Stimulated activated CD4-positive, alpha-beta T cell treated with anti-CD3 and anti-CD28 coated beads, Interleukin-4, amount 100 ng/mL, for 24 hours (primary cell): Measurements from ENCODE around the gene RNF152.

Experiments
- DNase-seq: peaks from one replicate; pipeline ENCODE4 v3.0.0-alpha.2; 2020

The RNF152 gene

DNA sequence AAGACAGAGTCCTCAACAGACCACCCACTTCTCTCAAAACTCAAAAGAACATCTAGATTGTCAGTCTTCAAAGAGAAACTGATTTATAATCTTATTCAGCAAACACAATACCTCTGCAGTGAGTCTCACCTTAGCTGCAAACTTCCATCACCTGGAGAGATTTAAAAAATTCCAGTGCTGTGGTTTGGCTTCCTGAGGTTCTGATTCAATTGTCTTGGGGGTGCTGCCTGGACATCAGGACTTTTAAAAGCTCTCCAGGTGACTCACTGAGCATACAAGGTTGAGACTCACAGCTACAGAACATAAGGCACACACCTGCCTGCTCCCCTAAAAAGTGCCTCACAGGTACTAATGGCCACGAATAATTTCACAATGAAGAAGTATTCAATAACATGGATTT is 40.3 kb downstream of the RNF152 start:
- no peak for DNase-seq

DNA sequence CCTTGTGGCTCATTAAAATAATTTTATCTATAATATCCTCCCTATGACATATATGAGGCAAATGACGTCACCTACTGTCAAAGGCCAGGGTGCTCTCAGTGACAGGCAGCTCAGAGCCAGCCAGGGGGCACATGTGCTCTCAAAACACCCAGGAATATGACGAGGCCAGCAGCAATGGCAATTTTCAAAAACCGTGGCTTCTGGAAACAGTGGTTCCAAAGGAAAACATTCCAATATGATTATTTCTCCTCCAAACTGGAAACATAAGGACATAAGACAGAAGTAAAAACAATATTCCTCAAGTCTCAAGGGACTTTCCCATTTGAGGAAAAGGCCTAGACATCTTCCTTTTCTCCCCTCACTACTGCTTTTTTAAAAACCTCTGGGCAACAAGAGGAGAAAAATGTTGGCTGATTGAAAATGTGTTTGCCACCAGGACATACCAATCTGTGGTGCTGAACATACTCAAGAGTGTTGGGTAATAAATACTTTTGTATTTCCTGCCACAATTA is 40.8 kb downstream of the RNF152 start:
- DNase-seq: no peak

DNA sequence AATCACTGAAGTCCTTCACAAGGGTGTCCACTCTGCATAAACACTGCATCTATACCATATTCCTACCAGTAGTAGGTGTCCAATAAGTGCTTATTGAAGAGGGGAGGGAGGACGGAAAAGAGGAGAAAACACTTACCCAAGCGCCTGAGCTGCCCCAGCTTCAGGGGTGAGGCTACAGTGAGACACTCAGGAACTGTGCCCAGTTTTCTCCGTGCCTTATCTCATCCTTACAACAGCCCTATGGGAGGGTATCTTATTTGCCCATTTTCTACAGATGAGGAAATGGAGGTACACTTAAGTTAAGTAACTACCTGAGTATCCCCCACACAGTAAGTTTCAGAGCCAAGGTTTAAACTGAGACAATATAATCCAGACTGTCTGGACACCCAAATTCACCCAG is 41.5 kb downstream of the RNF152 start:
- no peak for DNase-seq

DNA sequence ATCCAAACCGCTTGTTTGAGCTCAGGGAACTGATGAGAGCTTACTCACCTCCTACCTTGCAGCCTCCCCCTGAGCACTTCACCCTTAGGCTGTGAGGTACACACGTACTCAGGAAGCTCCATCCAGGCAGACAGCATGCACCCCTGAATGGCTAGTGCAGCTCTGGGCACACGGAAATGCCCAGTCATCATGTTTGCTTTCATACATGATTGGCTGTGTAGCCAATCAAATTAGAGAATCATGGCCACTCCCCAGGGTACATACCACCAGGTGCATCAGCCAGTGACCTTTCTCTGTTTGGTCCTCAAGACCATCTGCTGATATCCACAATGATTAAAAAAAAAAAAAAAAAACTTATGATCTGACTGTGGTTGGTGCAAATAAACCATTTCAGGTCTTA is 42.1 kb downstream of the RNF152 start:
- no peak for DNase-seq

DNA sequence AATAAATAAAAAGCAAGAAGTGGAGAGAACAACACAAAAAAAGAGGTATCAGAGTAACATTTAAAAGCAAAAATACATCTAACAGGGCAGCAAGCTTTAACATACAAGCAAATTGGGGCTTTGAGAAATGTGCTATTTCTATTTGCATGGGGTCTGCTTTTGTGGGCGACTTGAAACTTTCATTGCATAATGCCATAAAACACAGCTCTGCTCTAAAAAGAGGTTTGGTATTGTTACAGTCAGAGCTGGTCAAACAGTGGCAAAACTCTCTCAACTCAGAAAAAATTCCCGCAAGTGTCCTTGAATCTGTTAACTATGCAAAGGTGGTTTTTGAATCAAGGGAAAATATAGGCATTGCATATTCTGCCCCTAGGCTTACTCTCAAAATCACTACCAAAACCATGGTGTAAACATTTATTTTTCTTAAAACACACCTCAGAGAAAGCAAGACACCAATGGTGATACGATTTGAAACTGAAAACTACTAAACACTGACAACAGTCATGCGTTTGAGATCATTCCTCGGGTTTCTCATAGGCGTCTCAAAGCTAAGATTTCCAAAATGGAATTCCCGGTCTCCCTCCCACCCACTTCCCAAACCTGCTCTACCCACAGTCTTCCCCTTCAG is 45.5 kb downstream of the RNF152 start:
- DNase-seq: no peak

DNA sequence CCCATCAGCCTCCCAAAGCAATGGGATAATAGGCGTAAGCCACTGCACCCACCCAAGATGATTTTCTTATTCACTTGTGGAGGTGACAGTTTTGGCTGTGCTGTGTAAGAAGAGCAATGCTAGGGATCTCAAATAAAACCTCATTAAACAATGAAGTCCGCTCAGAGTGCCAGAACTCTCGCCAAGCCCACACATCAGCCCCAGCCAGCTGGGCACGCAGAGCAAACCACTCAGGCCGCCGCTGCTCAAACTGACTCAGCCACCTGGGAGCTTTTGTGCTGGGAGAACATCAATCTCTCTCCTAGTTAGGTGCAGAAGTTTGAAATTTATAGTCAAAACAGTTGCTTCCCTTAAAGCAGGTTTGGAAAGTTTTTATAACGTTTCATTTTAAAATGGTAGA is 47.6 kb downstream of the RNF152 start:
- DNase-seq: no peak

DNA sequence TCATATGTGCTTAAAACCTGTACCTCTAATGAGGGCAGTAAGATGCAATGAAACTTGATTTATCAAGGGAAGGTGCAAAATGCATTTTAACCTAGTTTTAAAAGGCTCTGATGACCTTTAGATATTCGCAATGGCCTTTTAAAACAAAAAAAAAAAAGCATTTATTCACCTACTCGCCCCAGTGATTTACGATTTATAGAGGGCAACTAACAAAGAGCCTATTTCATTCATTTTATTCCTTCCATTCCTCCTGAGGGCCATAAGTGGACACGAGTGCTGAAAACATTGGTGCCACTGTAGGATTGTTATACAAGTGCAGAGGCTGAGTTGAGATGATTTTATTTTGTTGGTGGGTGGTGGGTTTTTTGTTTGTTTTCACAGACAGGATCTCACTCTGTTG is 48.1 kb downstream of the RNF152 start:
- no peak for DNase-seq

DNA sequence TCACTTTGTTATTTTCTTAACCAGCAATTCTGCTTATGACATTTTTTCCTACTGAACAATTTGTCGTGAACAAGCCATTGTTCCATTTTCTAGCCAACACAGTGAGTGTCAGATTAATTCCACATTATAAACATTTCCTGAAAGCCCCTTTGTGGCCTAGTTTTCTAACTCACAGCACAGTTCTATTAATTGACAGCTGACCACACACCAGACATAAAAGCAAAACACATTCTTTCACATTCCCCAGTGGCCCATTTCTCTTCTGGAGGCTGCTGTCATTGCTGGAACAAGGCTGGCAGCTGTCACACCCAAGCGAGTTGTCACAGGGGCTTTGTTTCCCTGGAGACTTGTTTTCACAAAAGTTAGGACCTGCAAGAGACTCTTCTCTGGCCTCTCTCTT is 50.7 kb downstream of the RNF152 start:
- DNase-seq: no peak

DNA sequence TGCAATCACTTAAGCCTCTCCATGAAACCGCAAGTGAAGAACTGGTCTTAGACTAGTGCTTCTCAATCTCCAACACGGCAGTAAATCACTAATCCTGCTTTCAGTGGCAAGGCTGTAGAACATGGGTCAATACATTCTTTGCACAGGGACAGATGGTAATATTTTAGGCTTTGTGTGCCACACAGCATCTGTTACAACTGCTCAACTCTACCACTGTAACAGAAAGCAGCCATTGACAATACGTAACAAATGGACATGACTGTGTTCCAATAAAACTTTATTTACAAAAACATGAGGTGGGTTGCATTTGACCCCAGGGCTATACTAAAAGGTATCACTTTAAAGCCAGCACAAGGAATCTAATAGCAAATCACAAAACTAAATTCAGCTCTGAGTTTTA is 51.1 kb downstream of the RNF152 start:
- DNase-seq: no peak

DNA sequence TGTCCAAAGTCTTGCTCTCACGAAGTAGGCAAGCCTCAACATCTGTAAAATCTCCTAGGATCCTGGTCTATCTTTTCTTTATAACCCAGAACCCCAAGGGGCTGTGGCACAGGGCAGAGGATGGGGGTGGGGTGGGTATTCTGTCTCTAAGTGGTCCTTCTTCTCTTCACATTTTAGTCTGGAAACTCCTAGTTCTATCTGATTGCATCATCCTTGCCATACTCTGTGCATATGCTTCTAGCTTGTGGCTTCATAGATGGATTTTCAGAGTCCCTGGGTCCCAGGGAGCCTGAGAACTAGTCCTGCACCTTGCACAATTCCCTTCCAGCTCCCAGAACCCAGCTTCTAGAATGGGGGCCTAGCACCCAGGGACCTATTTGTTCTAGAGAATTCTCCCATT is 52.5 kb downstream of the RNF152 start:
- DNase-seq: no peak

DNA sequence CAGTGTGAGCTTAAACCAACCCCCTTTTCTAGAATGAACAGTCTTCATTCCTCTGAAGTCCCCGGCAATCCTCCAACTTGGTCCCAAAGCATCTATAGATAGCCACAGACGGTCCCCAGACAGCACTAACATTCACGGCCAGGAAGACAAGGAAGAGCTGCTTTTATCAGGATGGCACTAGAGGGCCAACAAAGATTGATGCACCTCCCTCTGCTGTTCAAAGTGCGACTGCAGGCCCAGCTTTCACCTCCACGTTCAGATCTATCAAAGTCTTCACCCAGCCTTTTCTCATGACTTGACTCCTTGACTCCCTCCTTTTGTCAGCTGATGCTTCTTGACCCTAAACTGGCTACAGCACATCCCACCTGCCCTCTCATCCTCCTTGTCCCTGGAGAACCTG is 54.3 kb downstream of the RNF152 start:
- no peak for DNase-seq

DNA sequence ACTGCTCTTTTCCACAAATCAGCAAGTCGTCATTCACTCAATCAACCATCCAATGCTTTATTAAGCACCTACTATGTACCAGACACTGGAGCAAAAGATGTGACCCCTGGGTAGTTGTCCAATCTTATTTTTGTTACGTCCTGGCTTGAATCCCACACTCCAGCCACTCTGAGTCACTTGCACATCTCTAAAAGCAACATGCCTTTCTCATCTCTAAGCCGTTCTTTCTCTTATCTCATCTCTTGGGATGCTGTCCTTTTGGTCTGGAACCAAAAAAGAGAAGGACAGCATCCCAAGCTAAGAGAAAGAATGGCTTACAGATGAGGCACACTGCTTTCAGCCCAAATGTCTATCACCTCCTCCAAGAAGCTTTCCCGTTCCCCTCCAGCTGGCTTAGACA is 58.8 kb downstream of the RNF152 start:
- no peak for DNase-seq

DNA sequence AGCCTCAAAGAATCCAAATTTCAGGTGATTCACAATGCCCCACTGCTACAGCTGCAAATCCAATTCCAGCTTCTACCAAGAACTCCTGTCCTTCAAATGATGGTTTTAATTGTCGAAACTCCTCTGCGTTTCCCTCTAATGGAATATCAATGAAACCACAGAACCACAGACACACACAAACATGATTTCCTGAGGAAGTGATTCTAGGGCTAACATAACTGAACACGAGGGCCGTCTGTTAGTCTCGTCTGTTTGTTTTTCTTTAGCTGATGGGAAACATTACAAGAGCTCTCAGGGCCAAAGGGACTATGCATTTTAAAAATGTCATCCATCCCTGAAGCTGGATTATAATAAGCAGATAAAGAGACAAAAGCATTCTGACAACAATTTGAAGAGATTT is 59.4 kb downstream of the RNF152 start:
- no peak for DNase-seq

DNA sequence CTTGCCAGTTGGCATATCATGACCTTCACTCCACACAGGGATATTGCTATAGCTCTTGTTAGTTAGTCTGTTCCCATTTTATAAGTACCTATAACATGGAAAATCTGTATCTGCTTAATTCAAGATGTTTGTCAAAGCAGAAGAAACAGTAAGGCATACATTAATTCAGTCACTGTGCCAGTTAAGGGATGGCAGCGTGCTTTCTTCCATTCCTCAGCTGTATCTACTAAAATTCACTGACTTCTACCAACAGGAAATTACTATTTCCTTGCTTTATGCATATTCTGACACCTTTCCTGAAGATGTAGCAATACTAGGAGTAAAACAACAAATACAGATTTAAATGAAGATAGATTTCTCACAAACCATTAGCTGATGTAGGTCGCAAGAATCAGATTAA is 59.9 kb downstream of the RNF152 start:
- DNase-seq: no peak

DNA sequence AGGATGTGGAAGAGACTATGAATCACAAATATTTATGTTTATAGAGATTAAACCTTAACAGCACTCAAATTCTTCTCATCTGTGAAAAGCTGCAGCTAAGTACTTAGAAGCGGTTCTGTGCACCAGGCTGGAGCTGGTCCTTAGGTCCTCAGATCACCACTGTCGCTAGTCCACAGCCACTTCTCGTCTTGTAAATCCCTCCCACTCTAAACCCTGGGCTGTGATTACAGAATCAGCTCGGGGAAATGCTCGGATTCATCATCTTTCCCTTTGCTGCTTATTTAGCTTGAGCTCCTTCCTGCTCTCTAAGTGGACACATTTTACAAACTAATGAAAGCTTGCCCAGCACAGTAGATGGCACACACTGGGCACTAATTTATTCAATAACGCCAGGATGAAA is 61.7 kb downstream of the RNF152 start:
- DNase-seq: no peak

DNA sequence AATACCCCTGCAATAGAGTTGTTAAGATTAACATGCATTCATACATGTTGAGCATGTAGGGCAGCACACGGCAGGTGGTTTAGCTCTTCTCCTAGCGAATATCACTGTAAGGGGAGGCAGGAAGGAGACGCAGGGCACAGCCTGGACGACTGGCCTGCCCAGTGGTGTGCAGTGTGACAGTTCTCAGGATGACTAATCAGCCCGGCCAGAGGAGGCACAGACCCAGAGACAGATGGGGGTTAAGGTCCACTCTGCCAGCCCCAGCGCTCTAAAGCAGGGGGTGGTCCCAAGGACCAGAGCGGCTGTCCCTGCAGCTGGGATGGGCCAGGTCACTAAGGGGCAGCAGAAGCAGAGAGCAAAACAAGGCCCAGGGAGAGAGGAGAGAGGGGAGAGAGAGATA is 63.7 kb downstream of the RNF152 start:
- DNase-seq: no peak

DNA sequence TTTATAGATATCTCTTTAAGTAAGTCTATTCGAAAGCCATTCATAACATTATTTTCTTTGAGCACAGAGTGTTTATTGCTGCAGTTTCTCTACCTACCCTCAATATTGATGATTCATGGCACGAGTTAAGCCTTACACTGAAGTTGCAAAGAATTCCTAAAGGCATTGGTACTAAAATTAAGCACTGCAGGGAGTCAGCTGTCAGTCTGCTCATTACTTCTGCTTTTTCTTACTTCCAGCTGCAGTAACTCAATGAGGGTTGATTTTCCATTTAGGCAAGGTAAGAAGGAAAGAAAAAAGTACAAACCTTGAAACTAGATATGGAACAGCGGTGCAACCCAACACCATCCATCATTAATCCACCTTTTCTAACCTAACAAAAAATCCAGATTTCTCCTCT is 65.2 kb downstream of the RNF152 start:
- no peak for DNase-seq

DNA sequence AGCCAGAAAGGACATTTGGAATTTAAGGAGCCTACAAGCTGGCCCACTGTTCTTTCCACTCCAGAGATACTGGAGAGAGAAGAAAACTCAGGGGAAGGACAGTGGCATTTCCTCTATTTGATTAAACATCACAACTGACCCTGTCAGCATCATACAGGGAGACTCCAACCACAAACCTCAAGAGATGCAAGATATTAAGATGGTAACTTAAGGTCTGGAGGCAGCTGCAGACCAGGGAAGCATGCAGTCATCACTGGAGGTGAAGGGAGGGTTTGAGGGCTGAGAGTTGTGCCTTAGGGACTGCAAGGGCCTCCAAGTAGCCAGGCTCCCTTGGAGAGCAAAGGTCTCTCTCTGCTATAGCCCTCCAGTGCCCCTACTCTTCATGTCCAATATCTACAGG is 67.4 kb downstream of the RNF152 start:
- no peak for DNase-seq

DNA sequence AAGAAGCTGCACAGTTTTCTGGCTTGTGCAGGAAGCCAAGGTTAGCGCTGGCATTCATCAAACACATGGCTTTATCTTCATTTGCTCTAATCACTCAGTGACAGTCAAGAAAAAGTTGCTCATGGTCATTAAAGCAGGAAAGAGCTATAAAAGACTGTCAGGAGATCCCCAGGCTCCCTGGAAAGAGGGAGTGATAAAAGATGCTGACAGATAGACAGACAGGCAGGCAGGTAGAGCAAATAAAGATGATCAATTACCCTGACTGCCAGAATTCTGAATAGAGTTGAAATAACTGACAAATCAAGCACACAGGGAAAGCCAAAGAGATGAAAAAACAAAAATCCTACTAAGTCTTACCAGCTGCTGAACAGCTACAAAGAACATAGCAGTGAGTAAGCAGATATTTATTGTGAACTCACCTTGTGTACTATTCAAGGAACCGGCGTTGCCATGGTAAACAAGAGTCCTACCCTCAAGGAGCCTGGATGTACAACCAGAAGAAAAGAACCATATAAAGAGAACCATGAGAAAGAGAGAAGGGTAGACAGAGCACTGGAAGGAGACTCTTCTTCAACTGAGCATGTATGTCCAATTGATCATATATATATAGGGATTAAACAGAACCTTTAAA is 68.0 kb downstream of the RNF152 start:
- DNase-seq: no peak

DNA sequence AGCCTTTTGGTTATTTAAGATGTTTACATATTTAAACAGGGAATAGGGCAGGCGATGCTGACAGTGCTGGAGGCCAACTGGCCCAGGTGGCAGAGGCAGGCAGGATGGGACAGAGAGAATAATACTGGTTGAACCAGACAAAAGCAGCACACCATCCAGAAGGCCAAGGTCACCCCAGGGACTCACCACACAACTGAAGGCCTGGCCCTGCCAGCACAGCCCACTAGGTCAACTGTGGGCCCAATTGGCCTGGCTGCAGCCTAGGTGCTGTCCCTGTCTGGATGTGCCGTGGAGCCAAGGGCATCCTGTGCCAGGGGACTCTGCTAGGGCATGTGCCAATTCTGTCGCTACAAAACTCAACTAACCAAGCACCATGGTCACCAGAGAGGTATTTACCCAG is 69.2 kb downstream of the RNF152 start:
- no peak for DNase-seq

DNA sequence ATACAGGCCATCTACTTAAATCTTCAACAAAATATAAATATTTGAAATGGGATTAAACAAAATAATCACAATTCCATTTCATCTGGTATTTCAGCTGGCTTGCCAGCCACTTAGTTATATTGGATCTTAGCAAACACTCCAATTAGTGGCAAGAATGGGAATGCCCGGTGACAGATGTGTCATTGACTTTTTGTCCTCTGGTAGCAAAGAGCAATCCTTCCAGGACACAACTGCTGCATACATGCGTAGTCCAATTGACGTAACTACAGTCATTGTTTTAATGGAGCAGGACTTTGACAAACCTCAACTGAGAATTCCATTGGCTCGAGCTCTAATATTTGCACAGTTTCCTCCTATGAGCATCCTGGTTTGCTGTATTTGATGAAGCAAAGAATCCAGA is 69.9 kb downstream of the RNF152 start:
- DNase-seq: no peak

DNA sequence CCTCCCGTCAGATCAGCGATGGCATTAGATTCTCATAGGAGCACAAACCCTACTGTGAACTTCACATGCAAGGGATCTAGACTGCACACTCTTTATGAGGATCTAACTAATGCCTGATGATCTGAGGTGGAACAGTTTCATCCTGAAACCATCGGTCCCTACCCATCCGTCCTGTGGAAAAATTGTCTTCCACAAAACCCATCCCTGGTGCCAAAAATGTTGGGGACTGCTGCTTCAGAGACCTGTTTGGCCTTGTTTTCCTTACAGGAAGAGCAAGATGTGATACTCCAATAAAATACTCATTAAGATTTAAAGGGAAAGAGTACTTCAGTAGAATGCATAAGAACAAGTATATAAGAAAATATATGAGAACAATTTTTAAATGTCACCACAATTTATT is 71.1 kb downstream of the RNF152 start:
- DNase-seq: no peak

DNA sequence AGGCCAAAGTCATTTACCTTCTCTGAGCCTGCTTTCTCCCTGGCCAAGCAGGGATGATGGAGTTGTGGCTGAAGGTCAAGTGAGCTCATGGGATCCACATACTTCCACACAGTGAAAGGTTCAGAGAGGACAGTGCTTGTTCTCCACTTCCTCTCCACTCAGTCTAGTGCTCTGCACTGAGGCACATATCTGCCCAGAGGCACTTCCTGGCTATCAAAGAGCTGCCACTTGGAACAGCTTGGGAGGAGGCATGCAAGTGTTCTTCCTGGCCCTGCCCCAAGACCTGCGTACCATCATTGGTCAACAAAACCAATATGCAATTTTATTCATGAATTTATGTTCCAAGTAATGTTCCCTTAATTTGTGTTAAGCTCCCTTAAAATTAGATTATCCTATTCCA is 71.9 kb downstream of the RNF152 start:
- no peak for DNase-seq

DNA sequence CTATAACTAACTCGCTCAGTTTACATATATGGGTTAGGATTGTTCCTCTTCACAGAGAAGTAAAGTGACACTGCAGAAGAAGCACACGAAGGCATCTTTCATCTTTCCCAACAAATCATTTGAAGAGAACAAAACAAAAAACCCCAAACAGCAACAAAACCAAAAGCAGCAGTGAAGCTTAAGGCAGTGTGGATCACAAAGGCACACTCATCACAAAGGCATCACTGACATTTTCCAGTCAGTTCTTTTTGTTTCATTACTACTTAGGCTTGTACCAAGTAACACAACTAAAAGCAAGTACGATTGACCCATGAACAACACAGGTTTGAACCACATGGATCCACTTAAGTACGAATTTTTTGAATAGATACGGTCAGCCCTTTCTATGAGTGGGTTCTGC is 75.7 kb downstream of the RNF152 start:
- DNase-seq: no peak

DNA sequence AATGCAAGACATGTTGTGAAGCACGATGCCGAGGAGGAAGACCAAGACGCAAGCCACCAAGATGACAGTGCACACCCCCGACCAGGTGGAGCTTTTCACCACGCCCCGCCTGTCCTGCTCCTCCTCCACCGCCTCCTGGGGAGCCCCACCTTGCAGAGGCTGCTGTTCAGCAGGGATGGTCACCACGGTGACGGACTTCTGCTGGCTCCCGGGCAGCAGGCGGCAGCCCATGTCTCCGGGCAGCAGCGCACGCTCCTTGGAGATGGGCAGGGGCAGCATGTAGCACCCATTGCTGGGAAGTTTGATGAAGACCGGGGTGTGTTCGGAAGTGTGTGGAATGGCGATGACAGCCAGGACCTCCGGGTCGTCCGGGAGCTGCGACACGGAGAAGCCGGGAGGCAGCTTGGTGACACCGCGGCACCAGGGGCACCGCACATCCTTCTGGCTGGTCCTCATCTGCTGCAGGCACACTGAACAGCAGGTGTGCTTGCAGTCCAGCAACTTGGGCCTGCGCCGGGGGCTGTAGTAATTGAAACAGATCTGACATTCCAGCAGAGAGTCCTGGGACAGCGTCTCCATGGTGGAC is 76.8 kb downstream of the RNF152 start:
- DNase-seq: no peak
